OCI-LY7 (cell line): ENCODE measurements around the gene STOX2. TPM values are rescaled to one million over a fixed set of nuclear protein-coding genes. Genes with fewer than 3 reads are reported as not detected.

ENCODE experiments used
- BruUV-seq: library from RNA; stranded (reverse); fragments of 400-500 nt; replicated peaks from 2 replicates; lab custom pipeline; 2021; lab: Mats Ljungman, UMichigan
- CTCF ChIA-PET: fragments of 300-600 bp; sonication (Branson Sonifier 250); formaldehyde crosslinking; loops from one replicate; lab custom pipeline; 2022; ENCODE audit warnings: antibody characterized with exemption; ENCODE audit not compliant: unreplicated experiment; lab: Charles Lee
- POLR2A ChIA-PET: fragments of 300-600 bp; sonication (Branson Sonifier 250); formaldehyde crosslinking; loops from one replicate; lab custom pipeline; 2022; ENCODE audit warnings: antibody characterized with exemption; lab: Charles Lee
- DNase-seq: peaks from one replicate; pipeline ENCODE4 v3.0.0-alpha.2; 2015; ENCODE audit warnings: low spot score
- H2AFZ ChIP-seq: fragments of 200-600 bp; sonication (generic), shearing (Covaris generic); 2 replicates; pipeline ENCODE4 v1.6.1; 2014; ENCODE audit warnings: mild to moderate bottlenecking, antibody characterized with exemption, low read length, moderate library complexity
- H3K27ac ChIP-seq: fragments of 200-600 bp; sonication (generic); 2 replicates; pipeline ENCODE4 v1.5.1; 2014; ENCODE audit warnings: mixed run types, low read depth, mild to moderate bottlenecking, moderate library complexity, low read length, inconsistent platforms; ENCODE audit not compliant: poor library complexity, severe bottlenecking
- H3K36me3 ChIP-seq: fragments of 200-600 bp; sonication (generic); 2 replicates; pipeline ENCODE4 v1.6.1; 2014; ENCODE audit warnings: mild to moderate bottlenecking, antibody characterized with exemption, low read length, moderate library complexity, mixed read lengths; ENCODE audit not compliant: insufficient read depth
- H3K4me1 ChIP-seq: fragments of 200-600 bp; sonication (generic); 2 replicates; pipeline ENCODE4 v1.5.1; 2014; ENCODE audit warnings: mild to moderate bottlenecking, low read length; ENCODE audit not compliant: insufficient read depth, poor library complexity, severe bottlenecking
- H3K4me2 ChIP-seq: fragments of 200-600 bp; sonication (generic); 2 replicates; pipeline ENCODE4 v1.6.1; 2014; ENCODE audit warnings: mild to moderate bottlenecking, low read length
- H3K4me3 ChIP-seq: fragments of 200-600 bp; sonication (generic); 2 replicates; pipeline ENCODE4 v1.5.1; 2014; ENCODE audit warnings: mild to moderate bottlenecking, low read depth, low read length; ENCODE audit not compliant: poor library complexity, severe bottlenecking
- H3K79me2 ChIP-seq: fragments of 200-600 bp; sonication (generic); 2 replicates; pipeline ENCODE4 v1.6.1; 2016; ENCODE audit warnings: low read depth, mild to moderate bottlenecking, low read length, moderate library complexity, mixed read lengths; ENCODE audit not compliant: insufficient read depth
- H3K9me2 ChIP-seq: fragments of 200-600 bp; sonication (generic); 2 replicates; pipeline ENCODE4 v1.6.1; 2016; ENCODE audit warnings: mild to moderate bottlenecking, low read length, mixed read lengths; ENCODE audit not compliant: insufficient read depth
- H3K9me3 ChIP-seq: fragments of 200-600 bp; sonication (generic); 2 replicates; pipeline ENCODE4 v1.6.1; 2014; ENCODE audit warnings: mild to moderate bottlenecking, mixed run types, low read length, mixed read lengths
- H4K20me1 ChIP-seq: fragments of 200-600 bp; sonication (generic); 2 replicates; pipeline ENCODE4 v1.6.1; 2014; ENCODE audit warnings: mild to moderate bottlenecking, antibody characterized with exemption, low read length, moderate library complexity, mixed read lengths; ENCODE audit not compliant: insufficient read depth
- CTCF ChIP-seq: fragments of 200-600 bp; sonication (generic); conservative IDR thresholded peaks from 2 replicates; pipeline ENCODE4 v1.5.1; 2014; ENCODE audit warnings: mild to moderate bottlenecking, antibody characterized with exemption, low read length, moderate library complexity, mixed read lengths
- EZH2phosphoT487 ChIP-seq: fragments of 200-600 bp; sonication (generic); IDR thresholded peaks from 2 replicates; pipeline ENCODE4 v1.6.1; 2018; ENCODE audit warnings: low read depth, borderline replicate concordance, mild to moderate bottlenecking, mixed run types, antibody characterized with exemption, low read length, moderate library complexity, mixed read lengths
- intact Hi-C: fragments of 100-400 bp; cut with micrococcal nuclease; formaldehyde crosslinking; loops from one replicate; pipeline ENCODE4 v1.10.0; 2022; ENCODE audit not compliant: unreplicated experiment
- total RNA-seq, 2 experiments: library from RNA; depleted of rRNA in 1 of 2; stranded (reverse); fragments of >200 nt in 1 of 2; shearing (Covaris generic) in 1 of 2; gene quantifications; 2 replicates each; pipeline ENCODE4 v1.2.3, GENCODE V29; 2014 to 2022

Gene STOX2
- total RNA-seq, 2 experiments from 2014 or later = 0.38 TPM; not detected in 1

GRCh38 chr4:183885205-183885720 is 19.8 kb upstream of the STOX2 start:
- TF ChIP-seq CTCF (no peak), EZH2phosphoT487 (no peak)
- ChIA-PET CTCF (no interaction called here), POLR2A (interaction anchor here (0.5 to 0.6 kb wide), 2 partner anchors 70 to 502 kb away, joined by 3 to 4 read pairs; no protein-coding TSS in a partner anchor)
- Histone ChIP-seq H4K20me1 (no peaks in the 10 kb centered on the region), H3K36me3 (no peaks in the 10 kb centered on the region), H3K9me2 (no peaks in the 10 kb centered on the region), H3K4me3 (no peak overlapping the region), H2AFZ (no peak overlapping the region), H3K79me2 (no peaks in the 10 kb centered on the region), H3K9me3 (no peaks in the 10 kb centered on the region), H3K4me1 (no peaks in the 10 kb centered on the region), H3K4me2 (no peak overlapping the region), H3K27ac (no peak overlapping the region)
- BruUV-seq = no TSS peak
- intact Hi-C loops = no loop called here
- DNase-seq = no peak

DNA sequence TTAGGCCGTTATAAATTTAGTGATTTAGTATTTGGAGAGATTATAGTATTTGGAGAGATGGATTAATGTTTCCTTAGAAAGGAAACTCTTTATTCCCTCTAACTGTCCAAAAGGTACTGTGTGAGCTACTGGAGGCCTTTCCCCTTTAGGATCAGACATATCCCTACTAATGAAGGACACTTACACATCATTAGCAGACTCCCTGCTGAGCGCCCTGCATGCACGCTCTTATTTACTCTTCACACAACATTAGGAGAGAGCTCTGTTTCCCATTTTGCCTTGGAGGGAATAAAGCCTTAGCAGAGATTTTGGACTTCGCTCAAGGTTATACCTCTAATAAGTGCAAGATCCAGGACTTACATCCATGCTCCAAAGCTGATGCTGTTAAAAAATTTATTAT is 17.8 kb upstream of the STOX2 start:
- no peak for DNase-seq
- no peaks in the 10 kb centered on the region for H3K79me2 ChIP-seq
- no peak overlapping the region for H3K4me2 ChIP-seq
- H3K4me3 ChIP-seq = no peak overlapping the region
- no peak overlapping the region for H3K27ac ChIP-seq
- ChIA-PET CTCF (no interaction called here), POLR2A (no interaction called here)
- TF ChIP-seq EZH2phosphoT487 = no peak
- no peak for TF ChIP-seq CTCF
- no peak overlapping the region for H2AFZ ChIP-seq
- no peaks in the 10 kb centered on the region for H3K4me1 ChIP-seq
- intact Hi-C loops = no loop called here
- H3K9me3 ChIP-seq = no peaks in the 10 kb centered on the region
- no TSS peak for BruUV-seq
- no peaks in the 10 kb centered on the region for H3K9me2 ChIP-seq
- no peaks in the 10 kb centered on the region for H4K20me1 ChIP-seq
- no peaks in the 10 kb centered on the region for H3K36me3 ChIP-seq

GRCh38 chr4:183888564-183888963 is 16.5 kb upstream of the STOX2 start:
- TF ChIP-seq CTCF (no peak), EZH2phosphoT487 (no peak)
- no peak overlapping the region for H3K4me2 ChIP-seq
- H4K20me1 ChIP-seq = no peaks in the 10 kb centered on the region
- no TSS peak for BruUV-seq
- intact Hi-C loops = no loop called here
- CTCF ChIA-PET = no interaction called here
- no peaks in the 10 kb centered on the region for H3K9me2 ChIP-seq
- H3K79me2 ChIP-seq = no peaks in the 10 kb centered on the region
- H3K4me3 ChIP-seq = no peak overlapping the region
- no peak overlapping the region for H2AFZ ChIP-seq
- POLR2A ChIA-PET = interaction anchor here (0.8 kb wide), 1 partner anchor 14 kb away, joined by 3 read pairs; no protein-coding TSS in a partner anchor
- H3K36me3 ChIP-seq = no peaks in the 10 kb centered on the region
- no peak for DNase-seq
- H3K9me3 ChIP-seq = no peaks in the 10 kb centered on the region
- H3K4me1 ChIP-seq = no peaks in the 10 kb centered on the region
- H3K27ac ChIP-seq = no peak overlapping the region
